Activated CD4-positive, alpha-beta memory T cell treated with anti-CD3 and anti-CD28 coated beads for 36 hours (primary cell): ENCODE results near the gene MYB. TPM values are rescaled to one million over a fixed set of nuclear protein-coding genes. Genes with fewer than 3 reads are reported as not detected.

ENCODE experiments used
- CTCF ChIA-PET: fragments of 350-600 bp; sonication (Branson Sonifier 250); formaldehyde crosslinking; loops from one replicate; lab custom pipeline; 2021; ENCODE audit warnings: antibody characterized with exemption, inconsistent platforms; lab: Charles Lee
- POLR2A ChIA-PET: fragments of 350-600 bp; sonication (Branson Sonifier 250); formaldehyde crosslinking; loops from one replicate; lab custom pipeline; 2021; ENCODE audit warnings: antibody characterized with exemption; lab: Charles Lee
- DNase-seq: peaks from one replicate; pipeline ENCODE4 v3.0.0-alpha.2; 2020
- H3K27ac Mint-ChIP-seq: one replicate; pipeline ENCODE4 v1.8.0; 2021; ENCODE audit warnings: mixed read lengths
- H3K27me3 Mint-ChIP-seq: one replicate; pipeline ENCODE4 v1.8.0; 2021; ENCODE audit warnings: mixed read lengths
- H3K36me3 Mint-ChIP-seq: one replicate; pipeline ENCODE4 v1.8.0; 2021; ENCODE audit warnings: mixed read lengths
- H3K4me1 Mint-ChIP-seq: one replicate; pipeline ENCODE4 v1.8.0; 2021; ENCODE audit warnings: low read depth, mixed read lengths
- H3K4me3 Mint-ChIP-seq: one replicate; pipeline ENCODE4 v1.8.0; 2021; ENCODE audit warnings: mild to moderate bottlenecking, mixed read lengths
- H3K9me3 Mint-ChIP-seq: one replicate; pipeline ENCODE4 v1.8.0; 2021; ENCODE audit warnings: mixed read lengths
- intact Hi-C: fragments of 100-400 bp; cut with micrococcal nuclease; formaldehyde crosslinking; loops from one replicate; pipeline ENCODE4 v1.15.1; 2023
- total RNA-seq, 2 experiments: library from RNA; stranded (reverse); gene quantifications; one replicate each; pipeline ENCODE4 v1.2.3, GENCODE V29; 2021

MYB gene
- total RNA-seq, 2 experiments from 2014 or later = 19.4 to 19.7 TPM

DNA sequence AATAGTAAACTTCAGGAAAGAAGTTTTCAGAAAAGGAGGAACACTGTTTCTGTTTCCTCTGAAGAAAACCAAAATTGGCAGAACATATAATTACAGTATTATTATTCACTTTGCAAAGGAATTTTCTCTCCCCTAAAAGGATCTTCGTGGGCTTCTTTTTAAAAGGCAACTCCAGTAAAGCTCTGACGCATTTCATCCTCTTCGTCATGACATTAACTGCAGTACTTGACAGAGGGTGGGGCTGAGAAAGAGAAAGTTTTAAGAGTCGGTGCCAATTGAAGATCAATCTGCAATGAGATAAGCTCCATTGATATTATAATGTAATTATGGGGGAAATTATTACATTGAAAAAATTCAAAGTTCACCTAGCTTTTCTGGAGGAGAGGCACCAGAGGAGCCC lies 75.8 kb downstream of the MYB start:
- intact Hi-C loops = no loop called here
- ChIA-PET POLR2A (no interaction called here), CTCF (interaction anchor here (0.7 to 1.3 kb wide), 2 partner anchors 11 to 152 kb away, joined by 3 read pairs; no protein-coding TSS in a partner anchor)
- Mint-ChIP-seq H3K27me3 (no peaks in the 10 kb centered on the region), H3K9me3 (no peaks in the 10 kb centered on the region), H3K4me1 (no peaks in the 10 kb centered on the region), H3K4me3 (no peak overlapping the region), H3K27ac (no peak overlapping the region), H3K36me3 (no peaks in the 10 kb centered on the region)
- DNase-seq = no peak

- intact Hi-C loops = no loop called here
- CTCF ChIA-PET = interaction anchor here (0.7 to 1.3 kb wide), 3 partner anchors 10 to 182 kb away, joined by 3 read pairs; no protein-coding TSS in a partner anchor
- H3K9me3 Mint-ChIP-seq = no peaks in the 10 kb centered on the region
Observed at GRCh38 chr6:135257631-135258405, 76.7 kb downstream of the MYB start.

GRCh38 chr6:135258970-135259369 lies 77.9 kb downstream of the MYB start:
- Mint-ChIP-seq H3K4me1 (no peaks in the 10 kb centered on the region), H3K36me3 (no peaks in the 10 kb centered on the region), H3K27me3 (no peaks in the 10 kb centered on the region), H3K27ac (no peak overlapping the region), H3K4me3 (no peak overlapping the region), H3K9me3 (no peaks in the 10 kb centered on the region)
- CTCF ChIA-PET = interaction anchor here (0.8 kb wide), 1 partner anchor 180 kb away, joined by 3 read pairs; no protein-coding TSS in a partner anchor
- intact Hi-C loops = no loop called here
- no peak for DNase-seq
- POLR2A ChIA-PET = no interaction called here

More at GRCh38 chr6:135257631-135258405, 76.7 kb downstream of the MYB start:
- Mint-ChIP-seq H3K4me3 (no peak overlapping the region), H3K27ac (no peak overlapping the region), H3K27me3 (no peaks in the 10 kb centered on the region), H3K4me1 (no peaks in the 10 kb centered on the region), H3K36me3 (no peaks in the 10 kb centered on the region)
- POLR2A ChIA-PET = no interaction called here
- no peak for DNase-seq

DNA sequence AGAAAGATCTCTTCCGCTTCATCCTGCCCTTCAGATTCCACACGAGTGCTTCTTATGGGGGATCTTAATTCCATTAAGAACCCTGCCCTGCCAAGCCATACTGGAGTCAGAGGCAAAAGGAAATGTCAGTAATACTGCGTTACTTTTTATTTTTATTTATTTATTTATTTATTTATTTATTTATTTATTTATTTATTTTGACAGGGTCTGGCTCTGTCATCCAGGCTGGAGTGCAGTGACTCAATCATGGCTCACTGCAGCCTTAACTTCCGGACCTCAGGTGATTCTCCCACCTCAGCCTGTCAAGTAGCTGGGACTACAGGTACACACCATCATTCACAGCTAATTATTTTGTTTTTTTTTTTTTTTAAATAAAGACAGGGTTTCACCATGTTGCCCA lies 79.5 kb downstream of the MYB start:
- Mint-ChIP-seq H3K27ac (no peak overlapping the region), H3K4me3 (no peak overlapping the region), H3K4me1 (no peaks in the 10 kb centered on the region), H3K9me3 (no peaks in the 10 kb centered on the region), H3K36me3 (no peaks in the 10 kb centered on the region), H3K27me3 (no peaks in the 10 kb centered on the region)
- ChIA-PET CTCF (no interaction called here), POLR2A (no interaction called here)
- DNase-seq = no peak
- intact Hi-C loops = no loop called here

DNA sequence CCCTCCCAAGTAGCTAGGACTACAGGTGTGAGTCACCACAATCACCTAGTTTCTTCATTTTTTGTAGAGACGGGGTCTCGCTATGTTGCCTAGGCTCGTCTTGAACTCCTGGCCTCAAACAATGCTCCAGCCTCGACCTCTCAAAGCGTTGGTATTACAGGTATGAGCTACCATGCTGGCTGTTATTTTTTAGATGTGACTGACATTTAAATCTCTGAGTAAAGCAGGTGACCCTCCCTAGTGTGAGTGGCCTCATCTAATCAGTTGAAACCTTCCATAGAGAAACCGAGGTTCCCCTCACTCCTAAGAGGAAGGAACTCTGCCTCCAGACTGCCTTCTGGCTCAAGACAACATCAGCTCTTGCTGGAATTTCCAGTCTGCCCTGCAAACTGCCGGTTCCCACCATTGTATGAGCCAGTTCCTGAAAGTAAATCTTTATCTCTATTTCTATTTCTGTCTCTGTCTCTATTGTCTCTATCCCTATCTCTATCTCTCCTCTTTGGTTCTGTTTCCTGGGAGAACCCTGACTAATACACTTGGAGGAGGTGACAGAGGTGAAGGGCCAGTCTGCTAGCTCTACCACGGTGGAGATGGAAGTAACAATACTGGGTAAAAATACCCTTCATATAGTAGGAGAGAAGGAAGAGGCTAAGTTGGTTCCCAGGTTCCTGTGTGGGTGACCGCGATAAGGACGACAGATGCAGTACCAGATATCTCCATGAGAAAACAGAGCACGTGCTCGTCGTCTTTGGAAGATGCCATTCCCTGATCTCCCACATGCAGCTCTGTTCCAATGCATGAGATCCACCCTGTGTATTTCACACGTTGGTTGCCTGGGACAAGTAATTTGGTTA lies 81.0 kb downstream of the MYB start:
- DNase-seq = no peak
- no peaks in the 10 kb centered on the region for H3K9me3 Mint-ChIP-seq
- no peaks in the 10 kb centered on the region for H3K36me3 Mint-ChIP-seq
- H3K4me1 Mint-ChIP-seq = no peaks in the 10 kb centered on the region
- no peaks in the 10 kb centered on the region for H3K27me3 Mint-ChIP-seq
- intact Hi-C loops = no loop called here
- ChIA-PET POLR2A (no interaction called here), CTCF (no interaction called here)
- no peak overlapping the region for H3K27ac Mint-ChIP-seq
- H3K4me3 Mint-ChIP-seq = no peak overlapping the region

DNA sequence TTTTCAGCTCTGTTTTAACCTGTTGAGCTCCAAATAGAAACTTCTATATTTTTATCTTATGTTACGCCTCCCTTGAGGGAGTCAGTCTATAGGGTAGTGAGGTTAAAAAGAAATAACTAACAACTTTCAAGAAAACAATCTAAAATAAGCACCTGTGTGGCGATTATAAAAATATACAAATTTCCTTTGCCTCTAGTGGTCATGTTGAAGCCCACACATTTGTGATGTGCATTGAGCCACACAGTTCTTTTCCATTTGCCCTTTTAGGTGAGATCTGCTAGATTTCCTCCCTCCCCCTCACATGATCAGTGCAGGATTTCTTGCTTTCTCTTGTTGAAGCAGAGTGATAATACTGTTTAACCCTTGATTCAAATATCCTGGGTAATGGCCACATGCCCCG lies 84.2 kb downstream of the MYB start:
- H3K36me3 Mint-ChIP-seq = no peaks in the 10 kb centered on the region
- no peak overlapping the region for H3K4me3 Mint-ChIP-seq
- no peak for DNase-seq
- intact Hi-C loops = no loop called here
- ChIA-PET CTCF (no interaction called here), POLR2A (no interaction called here)
- H3K4me1 Mint-ChIP-seq = no peaks in the 10 kb centered on the region
- no peaks in the 10 kb centered on the region for H3K27me3 Mint-ChIP-seq
- H3K9me3 Mint-ChIP-seq = no peaks in the 10 kb centered on the region
- no peak overlapping the region for H3K27ac Mint-ChIP-seq

- H3K27ac Mint-ChIP-seq = no peak overlapping the region
- H3K4me1 Mint-ChIP-seq = no peaks in the 10 kb centered on the region
- H3K27me3 Mint-ChIP-seq = no peaks in the 10 kb centered on the region
- H3K9me3 Mint-ChIP-seq = no peaks in the 10 kb centered on the region
- no peak for DNase-seq
- intact Hi-C loops = no loop called here
- ChIA-PET POLR2A (no interaction called here), CTCF (interaction anchor here (0.6 kb wide), 1 partner anchor 120 kb away, joined by 3 read pairs; no protein-coding TSS in a partner anchor)
- no peaks in the 10 kb centered on the region for H3K36me3 Mint-ChIP-seq
- no peak overlapping the region for H3K4me3 Mint-ChIP-seq
Observed at GRCh38 chr6:135266675-135267074, 85.6 kb downstream of the MYB start.

DNA sequence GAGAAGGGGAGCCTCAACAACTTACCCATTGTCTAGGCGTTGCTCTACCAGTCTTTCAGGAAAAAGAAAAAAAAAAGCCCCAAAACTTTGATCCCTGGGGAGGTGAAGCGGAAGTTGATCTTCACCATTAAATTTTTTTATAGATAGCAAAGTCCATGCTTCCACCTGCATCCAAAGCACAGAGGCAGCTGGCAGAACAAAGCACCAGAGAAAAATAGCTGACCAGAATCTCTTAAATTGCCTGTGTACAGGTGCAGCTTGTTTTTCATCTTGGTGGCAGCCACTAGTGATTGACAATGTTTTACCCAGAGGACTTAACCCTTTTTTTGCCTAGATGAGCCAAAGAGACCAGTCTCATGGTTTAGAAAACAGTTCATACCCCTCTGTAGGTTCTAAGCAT lies 86.0 kb downstream of the MYB start:
- POLR2A ChIA-PET = no interaction called here
- CTCF ChIA-PET = interaction anchor here (0.6 kb wide), 1 partner anchor 120 kb away, joined by 3 read pairs; no protein-coding TSS in a partner anchor
- no peak overlapping the region for H3K27ac Mint-ChIP-seq
- no peaks in the 10 kb centered on the region for H3K9me3 Mint-ChIP-seq
- no peaks in the 10 kb centered on the region for H3K4me1 Mint-ChIP-seq
- DNase-seq = no peak
- no peaks in the 10 kb centered on the region for H3K36me3 Mint-ChIP-seq
- intact Hi-C loops = no loop called here
- no peaks in the 10 kb centered on the region for H3K27me3 Mint-ChIP-seq
- no peak overlapping the region for H3K4me3 Mint-ChIP-seq

DNA sequence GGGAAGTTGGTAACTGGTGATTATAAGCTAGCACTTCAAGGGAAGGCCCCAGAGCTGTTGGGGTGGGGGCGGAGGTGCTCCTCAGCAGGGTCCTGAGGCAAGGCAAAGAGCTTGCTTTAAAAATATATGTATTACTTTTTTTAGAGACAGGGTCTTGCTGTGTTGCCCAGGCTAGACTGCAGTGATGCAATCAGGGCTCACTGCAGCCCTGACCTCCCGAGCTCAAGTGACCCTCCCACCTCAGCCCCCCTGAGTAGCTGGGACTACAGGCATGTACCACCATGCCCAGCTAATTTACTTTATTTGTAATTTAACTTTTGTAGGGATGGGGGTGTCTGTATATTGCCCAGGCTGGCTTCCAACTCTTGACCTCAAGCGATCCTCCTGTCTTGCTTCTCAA lies 87.2 kb downstream of the MYB start:
- no peak overlapping the region for H3K27ac Mint-ChIP-seq
- no peak overlapping the region for H3K4me3 Mint-ChIP-seq
- H3K9me3 Mint-ChIP-seq = no peaks in the 10 kb centered on the region
- no peaks in the 10 kb centered on the region for H3K36me3 Mint-ChIP-seq
- intact Hi-C loops = no loop called here
- CTCF ChIA-PET = interaction anchor here (1.0 kb wide), 1 partner anchor 11 kb away, joined by 3 read pairs; no protein-coding TSS in a partner anchor
- no peak for DNase-seq
- H3K27me3 Mint-ChIP-seq = no peaks in the 10 kb centered on the region
- POLR2A ChIA-PET = no interaction called here
- no peaks in the 10 kb centered on the region for H3K4me1 Mint-ChIP-seq

GRCh38 chr6:135268740-135269139 lies 87.6 kb downstream of the MYB start:
- H3K4me3 Mint-ChIP-seq = no peak overlapping the region
- H3K27me3 Mint-ChIP-seq = no peaks in the 10 kb centered on the region
- intact Hi-C loops = no loop called here
- no peaks in the 10 kb centered on the region for H3K4me1 Mint-ChIP-seq
- no peak for DNase-seq
- no peak overlapping the region for H3K27ac Mint-ChIP-seq
- ChIA-PET CTCF (interaction anchor here (1.0 kb wide), 1 partner anchor 11 kb away, joined by 3 read pairs; no protein-coding TSS in a partner anchor), POLR2A (no interaction called here)
- H3K36me3 Mint-ChIP-seq = no peaks in the 10 kb centered on the region
- no peaks in the 10 kb centered on the region for H3K9me3 Mint-ChIP-seq
